Measurements from ENCODE around the gene PTPRN2.

GRCh38 chr7:158362001-158362400 lies 225.6 kb downstream of the PTPRN2 start:
- TF ChIP-seq CTCF (conservative IDR thresholded peaks at IDR 0.05 in 1 of 2, IDR thresholded peaks at IDR 0.05 in 1 of 2; ENCODE audit: extremely low read depth in 1 of 2, insufficient read depth in 1 of 2, low read depth in 1 of 2, low read length in 2 of 2) (no peak), EZH2 (IDR thresholded peaks at IDR 0.05; ENCODE audit: borderline replicate concordance, low read length) (no peak)

Measured in mammary epithelial cell (primary cell).